OCI-LY7 (cell line): ENCODE data around the gene COPS2. TPM values are rescaled to one million over a fixed set of nuclear protein-coding genes. Genes with fewer than 3 reads are reported as not detected.

Experiments
- BruUV-seq: library from RNA; stranded (reverse); fragments of 400-500 nt; replicated peaks from 2 replicates; lab custom pipeline; 2021; lab: Mats Ljungman, UMichigan
- CTCF ChIA-PET: fragments of 300-600 bp; sonication (Branson Sonifier 250); formaldehyde crosslinking; loops from one replicate; lab custom pipeline; 2022; ENCODE audit warnings: antibody characterized with exemption; ENCODE audit not compliant: unreplicated experiment; lab: Charles Lee
- POLR2A ChIA-PET: fragments of 300-600 bp; sonication (Branson Sonifier 250); formaldehyde crosslinking; loops from one replicate; lab custom pipeline; 2022; ENCODE audit warnings: antibody characterized with exemption; lab: Charles Lee
- DNase-seq: peaks from one replicate; pipeline ENCODE4 v3.0.0-alpha.2; 2015; ENCODE audit warnings: low spot score
- H2AFZ ChIP-seq: fragments of 200-600 bp; sonication (generic), shearing (Covaris generic); 2 replicates; pipeline ENCODE4 v1.6.1; 2014; ENCODE audit warnings: mild to moderate bottlenecking, antibody characterized with exemption, low read length, moderate library complexity
- H3K27ac ChIP-seq: fragments of 200-600 bp; sonication (generic); 2 replicates; pipeline ENCODE4 v1.5.1; 2014; ENCODE audit warnings: mixed run types, low read depth, mild to moderate bottlenecking, moderate library complexity, low read length, inconsistent platforms; ENCODE audit not compliant: poor library complexity, severe bottlenecking
- H3K36me3 ChIP-seq: fragments of 200-600 bp; sonication (generic); 2 replicates; pipeline ENCODE4 v1.6.1; 2014; ENCODE audit warnings: mild to moderate bottlenecking, antibody characterized with exemption, low read length, moderate library complexity, mixed read lengths; ENCODE audit not compliant: insufficient read depth
- H3K4me1 ChIP-seq: fragments of 200-600 bp; sonication (generic); 2 replicates; pipeline ENCODE4 v1.5.1; 2014; ENCODE audit warnings: mild to moderate bottlenecking, low read length; ENCODE audit not compliant: insufficient read depth, poor library complexity, severe bottlenecking
- H3K4me2 ChIP-seq: fragments of 200-600 bp; sonication (generic); 2 replicates; pipeline ENCODE4 v1.6.1; 2014; ENCODE audit warnings: mild to moderate bottlenecking, low read length
- H3K4me3 ChIP-seq: fragments of 200-600 bp; sonication (generic); 2 replicates; pipeline ENCODE4 v1.5.1; 2014; ENCODE audit warnings: mild to moderate bottlenecking, low read depth, low read length; ENCODE audit not compliant: poor library complexity, severe bottlenecking
- H3K79me2 ChIP-seq: fragments of 200-600 bp; sonication (generic); 2 replicates; pipeline ENCODE4 v1.6.1; 2016; ENCODE audit warnings: low read depth, mild to moderate bottlenecking, low read length, moderate library complexity, mixed read lengths; ENCODE audit not compliant: insufficient read depth
- H3K9me2 ChIP-seq: fragments of 200-600 bp; sonication (generic); 2 replicates; pipeline ENCODE4 v1.6.1; 2016; ENCODE audit warnings: mild to moderate bottlenecking, low read length, mixed read lengths; ENCODE audit not compliant: insufficient read depth
- H3K9me3 ChIP-seq: fragments of 200-600 bp; sonication (generic); 2 replicates; pipeline ENCODE4 v1.6.1; 2014; ENCODE audit warnings: mild to moderate bottlenecking, mixed run types, low read length, mixed read lengths
- H4K20me1 ChIP-seq: fragments of 200-600 bp; sonication (generic); 2 replicates; pipeline ENCODE4 v1.6.1; 2014; ENCODE audit warnings: mild to moderate bottlenecking, antibody characterized with exemption, low read length, moderate library complexity, mixed read lengths; ENCODE audit not compliant: insufficient read depth
- EZH2phosphoT487 ChIP-seq: fragments of 200-600 bp; sonication (generic); IDR thresholded peaks from 2 replicates; pipeline ENCODE4 v1.6.1; 2018; ENCODE audit warnings: low read depth, borderline replicate concordance, mild to moderate bottlenecking, mixed run types, antibody characterized with exemption, low read length, moderate library complexity, mixed read lengths
- intact Hi-C: fragments of 100-400 bp; cut with micrococcal nuclease; formaldehyde crosslinking; loops from one replicate; pipeline ENCODE4 v1.10.0; 2022; ENCODE audit not compliant: unreplicated experiment
- total RNA-seq, 2 experiments: library from RNA; depleted of rRNA in 1 of 2; stranded (reverse); fragments of >200 nt in 1 of 2; shearing (Covaris generic) in 1 of 2; gene quantifications; 2 replicates each; pipeline ENCODE4 v1.2.3, GENCODE V29; 2014 to 2022
- TF ChIP-seq, protein P1 (sequence below): fragments of 200-600 bp; sonication (generic); conservative IDR thresholded peaks from 2 replicates; pipeline ENCODE4 v1.5.1; 2014; ENCODE audit warnings: mild to moderate bottlenecking, antibody characterized with exemption, low read length, moderate library complexity, mixed read lengths

The COPS2 gene
- total RNA-seq, 2 experiments from 2014 or later: 24.6 to 81.2 TPM

GRCh38 chr15:49151831-49152230 lies 3.6 kb downstream of the COPS2 start:
- H3K4me3 ChIP-seq: no peak overlapping the region
- H3K79me2 ChIP-seq: peaks cover 96% of the 10 kb centered on the region
- no peak overlapping the region for H2AFZ ChIP-seq
- peaks cover 31% of the 10 kb centered on the region for H4K20me1 ChIP-seq
- intact Hi-C loops: no loop called here
- no TSS peak for BruUV-seq
- DNase-seq: no peak
- peaks cover 27% of the 10 kb centered on the region for H3K4me1 ChIP-seq
- H3K36me3 ChIP-seq: peaks cover 33% of the 10 kb centered on the region
- POLR2A ChIA-PET: interaction anchor here (0.7 kb wide), 5 partner anchors 44 to 338 kb away, joined by 3 to 4 read pairs (median 3); no protein-coding TSS in a partner anchor
- no peak overlapping the region for H3K27ac ChIP-seq
- TF ChIP-seq, protein P1, sequence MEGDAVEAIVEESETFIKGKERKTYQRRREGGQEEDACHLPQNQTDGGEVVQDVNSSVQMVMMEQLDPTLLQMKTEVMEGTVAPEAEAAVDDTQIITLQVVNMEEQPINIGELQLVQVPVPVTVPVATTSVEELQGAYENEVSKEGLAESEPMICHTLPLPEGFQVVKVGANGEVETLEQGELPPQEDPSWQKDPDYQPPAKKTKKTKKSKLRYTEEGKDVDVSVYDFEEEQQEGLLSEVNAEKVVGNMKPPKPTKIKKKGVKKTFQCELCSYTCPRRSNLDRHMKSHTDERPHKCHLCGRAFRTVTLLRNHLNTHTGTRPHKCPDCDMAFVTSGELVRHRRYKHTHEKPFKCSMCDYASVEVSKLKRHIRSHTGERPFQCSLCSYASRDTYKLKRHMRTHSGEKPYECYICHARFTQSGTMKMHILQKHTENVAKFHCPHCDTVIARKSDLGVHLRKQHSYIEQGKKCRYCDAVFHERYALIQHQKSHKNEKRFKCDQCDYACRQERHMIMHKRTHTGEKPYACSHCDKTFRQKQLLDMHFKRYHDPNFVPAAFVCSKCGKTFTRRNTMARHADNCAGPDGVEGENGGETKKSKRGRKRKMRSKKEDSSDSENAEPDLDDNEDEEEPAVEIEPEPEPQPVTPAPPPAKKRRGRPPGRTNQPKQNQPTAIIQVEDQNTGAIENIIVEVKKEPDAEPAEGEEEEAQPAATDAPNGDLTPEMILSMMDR: no peak
- no peak for TF ChIP-seq EZH2phosphoT487
- CTCF ChIA-PET: no interaction called here
- H3K4me2 ChIP-seq: no peak overlapping the region
- no peaks in the 10 kb centered on the region for H3K9me3 ChIP-seq
- no peaks in the 10 kb centered on the region for H3K9me2 ChIP-seq

GRCh38 chr15:49148727-49149126 lies 6.7 kb downstream of the COPS2 start:
- Histone ChIP-seq H3K4me3 (no peak overlapping the region), H2AFZ (no peak overlapping the region), H3K4me1 (peaks cover 24% of the 10 kb centered on the region), H3K27ac (no peak overlapping the region), H3K79me2 (peaks cover 100% of the 10 kb centered on the region), H3K36me3 (peaks cover 50% of the 10 kb centered on the region), H3K9me2 (no peaks in the 10 kb centered on the region), H3K4me2 (peak overlapping the region; percentile 13; the same call in 1 of the 2 replicates), H4K20me1 (peaks cover 52% of the 10 kb centered on the region), H3K9me3 (no peaks in the 10 kb centered on the region)
- no peak for TF ChIP-seq EZH2phosphoT487
- TF ChIP-seq, protein P1: no peak
- BruUV-seq: no TSS peak
- no peak for DNase-seq
- ChIA-PET CTCF (no interaction called here), POLR2A (interaction anchor here (1.2 kb wide), 1 partner anchor 23 kb away, joined by 4 read pairs; no protein-coding TSS in a partner anchor)
- intact Hi-C loops: no loop called here

- peak overlapping the region; percentile 13; the same call in 1 of the 2 replicates for H3K4me2 ChIP-seq
- intact Hi-C loops: no loop called here
- peak; percentile 7 for DNase-seq
Measured at GRCh38 chr15:49148298-49148697, 7.1 kb downstream of the COPS2 start.

More at GRCh38 chr15:49148298-49148697, 7.1 kb downstream of the COPS2 start:
- BruUV-seq: no TSS peak
- no peak overlapping the region for H3K27ac ChIP-seq
- no peaks in the 10 kb centered on the region for H3K9me2 ChIP-seq
- no peak overlapping the region for H3K4me3 ChIP-seq
- TF ChIP-seq, protein P1: no peak
- TF ChIP-seq EZH2phosphoT487: no peak
- CTCF ChIA-PET: no interaction called here
- H3K9me3 ChIP-seq: no peaks in the 10 kb centered on the region
- POLR2A ChIA-PET: no interaction called here
- peaks cover 19% of the 10 kb centered on the region for H3K4me1 ChIP-seq
- H2AFZ ChIP-seq: no peak overlapping the region
- H4K20me1 ChIP-seq: peaks cover 51% of the 10 kb centered on the region
- H3K36me3 ChIP-seq: peaks cover 53% of the 10 kb centered on the region
- H3K79me2 ChIP-seq: peaks cover 96% of the 10 kb centered on the region
